Panc1 (cell line): ENCODE data around the gene LRRC74A.

Experiments used
- CTCF ChIP-seq: fragments of 450-650 bp; IDR thresholded peaks from 2 replicates; pipeline ENCODE4 v1.5.1; 2017; ENCODE audit warnings: mild to moderate bottlenecking
- POLR2AphosphoS5 ChIP-seq: IDR thresholded peaks from 2 replicates; pipeline ENCODE4 v1.6.1; 2012; ENCODE audit warnings: mild to moderate bottlenecking, low read depth, low read length, moderate library complexity
- REST ChIP-seq, 2 experiments: IDR thresholded peaks; 2 replicates each; pipeline ENCODE4 v1.6.1; 2011 to 2012; ENCODE audit warnings: low read depth in 2 of 2, control low read depth in 1 of 2, low read length in 1 of 2, mild to moderate bottlenecking in 1 of 2, moderate library complexity in 1 of 2; ENCODE audit not compliant: insufficient read depth in 1 of 2
- SIN3A ChIP-seq: IDR thresholded peaks from 2 replicates; pipeline ENCODE4 v1.6.1; 2012; ENCODE audit warnings: low read depth, mild to moderate bottlenecking, low read length, moderate library complexity, borderline replicate concordance; ENCODE audit not compliant: insufficient read depth
- TCF7L2 ChIP-seq: IDR thresholded peaks from 2 replicates; pipeline ENCODE4 v1.6.1; 2011; ENCODE audit warnings: mild to moderate bottlenecking, low read depth, low read length, inconsistent platforms

GRCh38 chr14:76806446-76806845 lies 19.8 kb upstream of the LRRC74A start:
- no peak for TF ChIP-seq CTCF
- no peak for TF ChIP-seq SIN3A
- no peak for TF ChIP-seq TCF7L2
- no peak for TF ChIP-seq REST (IDR thresholded peaks at IDR 0.05; ENCODE audit: insufficient read depth in 1 of 2, low read depth in 2 of 2, low read length in 1 of 2)
- no peak for TF ChIP-seq POLR2AphosphoS5
